Lung (tissue), 16 donors: ENCODE results near the gene MRPL49. TPM values are rescaled to one million over a fixed set of nuclear protein-coding genes. Genes with fewer than 3 reads are reported as not detected.

Experiments
- ATAC-seq: fragments of 200-7000 bp; cut with Tn5 transposase; one replicate; pipeline ENCODE4 v1.9.1; 2020; ENCODE audit warnings: moderate number of reproducible peaks; ENCODE audit not compliant: insufficient read depth, low FRiP score
- DNase-seq, 3 donors: peaks; one replicate each; pipeline ENCODE4 v3.0.0-alpha.2; 2013 to 2017
- H3K27ac ChIP-seq, 2 donors: one replicate each; pipeline ENCODE4 v1.5.1; 2013; ENCODE audit warnings: mild to moderate bottlenecking in 2 of 2, moderate library complexity in 2 of 2, control low read depth in 1 of 2, inconsistent platforms in 1 of 2, low read depth in 1 of 2, low read length in 1 of 2
- H3K27me3 ChIP-seq, 3 donors: one replicate each; pipeline ENCODE4 v1.5.1; 2013; ENCODE audit warnings: low read length in 2 of 3; ENCODE audit not compliant: control insufficient read depth in 3 of 3, insufficient read depth in 3 of 3
- H3K36me3 ChIP-seq, 4 donors: one replicate each; pipeline ENCODE4 v1.5.1; 2013; ENCODE audit warnings: low read length in 4 of 4, mild to moderate bottlenecking in 1 of 4, moderate library complexity in 1 of 4; ENCODE audit not compliant: control insufficient read depth in 4 of 4, insufficient read depth in 4 of 4
- H3K4me1 ChIP-seq, 5 donors: one replicate each; pipeline ENCODE4 v1.5.1; 2013; ENCODE audit warnings: low read length in 5 of 5, mild to moderate bottlenecking in 2 of 5, moderate library complexity in 1 of 5; ENCODE audit not compliant: control insufficient read depth in 5 of 5, insufficient read depth in 5 of 5
- H3K4me3 ChIP-seq: one replicate; pipeline ENCODE4 v1.5.1; 2013; ENCODE audit warnings: mild to moderate bottlenecking, control low read depth, moderate library complexity
- H3K9ac ChIP-seq, 2 donors: one replicate each; pipeline ENCODE4 v1.5.1; 2013; ENCODE audit warnings: low read length in 2 of 2, control low read depth in 1 of 2; ENCODE audit not compliant: insufficient read depth in 1 of 2
- H3K9me3 ChIP-seq, 4 donors: one replicate each; pipeline ENCODE4 v1.5.1; 2013; ENCODE audit warnings: low read length in 3 of 4, mild to moderate bottlenecking in 1 of 4, moderate library complexity in 1 of 4; ENCODE audit not compliant: control insufficient read depth in 4 of 4, insufficient read depth in 3 of 4
- WGBS, 2 donors: extraction: QIAGEN DNeasy Blood & Tissue Kit; methylation state at CpG; one replicate each; pipeline ENCODE4 v1.1.7; 2013; 5-methylcytosine and 5-hydroxymethylcytosine counted together
- long read RNA-seq, 5 donors: transcript quantifications; one replicate each; lab custom pipeline, GENCODE V29; 2026
- polyA plus RNA-seq, 2 donors: library from polyadenylated mRNA; stranded (reverse); fragments of 200-250 nt; gene quantifications; one replicate each; pipeline ENCODE4 v1.2.1, GENCODE V29; 2013
- total RNA-seq, 2 donors: library from RNA; depleted of rRNA in 1 of 2; stranded (reverse); fragments of >200 nt in 1 of 2; gene quantifications; one replicate each; pipeline ENCODE4 v1.2.1, GENCODE V29; 2014 to 2021
- TF ChIP-seq, protein P1 (sequence below): IDR thresholded peaks from 2 replicates; pipeline ENCODE4 v1.5.1; 2012; ENCODE audit warnings: mild to moderate bottlenecking; ENCODE audit errors: control extremely low read depth, extremely low read depth
- donor health status: control.
- donor health status: control.
- donor health status: Bipolar disorder and iron deficiency.
- donor health status: healthy.
- donor health status: DM: yes; HTN: yes; CAD: no.

The MRPL49 gene
- 10 to 100 TPM; 35.6 to 44.3 TPM for total RNA-seq
- 10 to 100 TPM; 26.3 to 57.2 TPM for polyA plus RNA-seq
- long read RNA-seq, donor 1, transcript MRPL49-201 (4 exons, 2,019 nt), result major isoform, 21 of 25 reads
- long read RNA-seq, donor 1, partial matches to known transcripts, result 0 of 25 reads
- long read RNA-seq, donor 1, other reads (novel, unspliced or antisense), result 0 of 25 reads
- long read RNA-seq, donor 2, partial matches to known transcripts, result 0 of 4 reads
- long read RNA-seq, donor 2, other reads (novel, unspliced or antisense), result 0 of 4 reads
- long read RNA-seq, donor 3, transcript MRPL49-201 (4 exons, 2,019 nt), result major isoform, 12 of 13 reads
- long read RNA-seq, donor 3, partial matches to known transcripts, result 0 of 13 reads
- long read RNA-seq, donor 3, other reads (novel, unspliced or antisense), result 0 of 13 reads
- long read RNA-seq, donor 4, transcript MRPL49-201 (4 exons, 2,019 nt), result major isoform, 9 of 11 reads
- long read RNA-seq, donor 4, partial matches to known transcripts, result 0 of 11 reads
- long read RNA-seq, donor 4, other reads (novel, unspliced or antisense), result 0 of 11 reads
- long read RNA-seq, donor 5, transcript MRPL49-201 (4 exons, 2,019 nt), result major isoform, 15 of 17 reads
- long read RNA-seq, donor 5, partial matches to known transcripts, result 0 of 17 reads
- long read RNA-seq, donor 5, other reads (novel, unspliced or antisense), result 0 of 17 reads

DNA sequence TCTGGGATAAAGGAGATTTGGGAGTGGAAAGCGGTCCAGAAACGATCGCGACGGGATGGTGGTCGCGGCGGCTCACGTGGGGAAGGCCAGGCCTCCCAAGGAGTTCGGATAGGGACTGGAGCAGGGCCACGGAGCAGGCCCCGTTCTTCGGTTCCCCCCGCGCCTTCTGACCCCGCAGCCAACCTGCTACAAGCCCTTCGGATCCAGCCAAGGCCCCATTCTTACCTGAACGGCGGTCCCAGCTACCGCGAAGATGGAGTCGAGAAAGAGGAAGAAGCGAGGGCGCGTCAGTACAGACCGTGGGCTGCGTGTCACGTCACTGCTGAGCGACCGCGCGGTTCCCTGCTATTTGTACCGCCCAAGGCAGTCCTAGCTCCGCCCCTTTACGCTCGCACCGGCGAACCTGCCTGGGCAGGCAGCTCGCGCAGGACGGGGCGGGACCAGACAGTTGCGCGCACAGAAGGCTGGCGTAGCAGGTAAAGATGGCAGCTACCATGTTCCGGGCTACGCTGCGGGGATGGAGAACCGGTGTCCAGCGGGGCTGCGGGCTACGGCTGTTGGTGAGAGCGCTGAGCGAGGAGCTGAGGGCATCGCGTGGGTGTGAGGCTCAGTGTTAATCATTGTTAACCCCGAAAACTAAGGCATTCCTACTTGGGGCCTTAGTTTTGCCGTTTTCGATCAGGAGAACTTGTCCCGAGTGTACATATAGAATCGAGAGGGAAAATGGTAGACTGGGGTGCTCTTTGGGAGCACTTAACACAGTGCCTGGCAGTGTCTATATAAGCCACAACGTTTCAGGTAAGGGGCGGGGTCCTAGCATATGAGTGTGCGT lies at the start of gene MRPL49, which contains the start of gene FAU:
MRPL49 (plus strand) TSS at position 457 of the 832 bp plus-strand sequence; CDS start at position 483, 26 bp downstream.
FAU (minus strand) TSS at position 270 of the 832 bp plus-strand sequence. CDS start 321 bp downstream, outside the sequence.
- TF ChIP-seq, protein P1, sequence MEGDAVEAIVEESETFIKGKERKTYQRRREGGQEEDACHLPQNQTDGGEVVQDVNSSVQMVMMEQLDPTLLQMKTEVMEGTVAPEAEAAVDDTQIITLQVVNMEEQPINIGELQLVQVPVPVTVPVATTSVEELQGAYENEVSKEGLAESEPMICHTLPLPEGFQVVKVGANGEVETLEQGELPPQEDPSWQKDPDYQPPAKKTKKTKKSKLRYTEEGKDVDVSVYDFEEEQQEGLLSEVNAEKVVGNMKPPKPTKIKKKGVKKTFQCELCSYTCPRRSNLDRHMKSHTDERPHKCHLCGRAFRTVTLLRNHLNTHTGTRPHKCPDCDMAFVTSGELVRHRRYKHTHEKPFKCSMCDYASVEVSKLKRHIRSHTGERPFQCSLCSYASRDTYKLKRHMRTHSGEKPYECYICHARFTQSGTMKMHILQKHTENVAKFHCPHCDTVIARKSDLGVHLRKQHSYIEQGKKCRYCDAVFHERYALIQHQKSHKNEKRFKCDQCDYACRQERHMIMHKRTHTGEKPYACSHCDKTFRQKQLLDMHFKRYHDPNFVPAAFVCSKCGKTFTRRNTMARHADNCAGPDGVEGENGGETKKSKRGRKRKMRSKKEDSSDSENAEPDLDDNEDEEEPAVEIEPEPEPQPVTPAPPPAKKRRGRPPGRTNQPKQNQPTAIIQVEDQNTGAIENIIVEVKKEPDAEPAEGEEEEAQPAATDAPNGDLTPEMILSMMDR, result no peak
- ATAC-seq (peak; percentile 83), DNase-seq (peak; percentile 96 to 98 (median 97))
- Histone ChIP-seq H3K4me3 (peak within 1 kb of the TSS; percentile 90), H3K9ac (peak within 1 kb of the TSS; percentile 94 to 97), H3K9me3 (no peaks in the 10 kb centered on the region), H3K36me3 (peaks cover 15 to 45% (median 34%) of the 10 kb centered on the region in 4 donors), H3K27me3 (no peaks in the 10 kb centered on the region), H3K4me1 (peaks cover 0 to 16% (median 7%) of the 10 kb centered on the region in 5 donors), H3K27ac (peak within 1 kb of the TSS; percentile 87 to 95)
- 0 to 1% methylated on average over 64 of the region's 64 CpGs for WGBS, 2 donors

DNA sequence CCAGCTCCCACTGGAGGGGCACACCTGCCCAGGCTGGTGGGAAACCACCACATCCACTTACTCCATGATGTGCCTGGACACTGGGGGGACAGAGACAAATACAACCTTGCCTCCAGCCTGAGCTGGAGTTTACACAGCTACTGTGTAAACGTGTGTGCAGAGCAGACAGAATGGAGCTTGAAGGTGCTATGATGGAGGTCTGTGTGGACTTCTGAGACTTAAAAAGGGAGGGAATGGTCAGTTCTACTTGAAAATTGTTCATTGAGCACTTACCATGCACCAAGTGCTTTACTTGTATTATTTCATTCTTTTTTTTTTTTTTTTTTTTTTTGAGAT lies 49.5 kb upstream of the MRPL49 start:
- Histone ChIP-seq H3K36me3 (peaks cover 0 to 2% (median 0%) of the 10 kb centered on the region in 4 donors), H3K27ac (no peak overlapping the region), H3K27me3 (no peaks in the 10 kb centered on the region), H3K9ac (no peak overlapping the region), H3K4me3 (no peak overlapping the region), H3K9me3 (no peaks in the 10 kb centered on the region), H3K4me1 (no peaks in the 10 kb centered on the region)
- ATAC-seq, result no peak
- WGBS, 2 donors, result 61 to 92% methylated on average over 1 of the region's 1 CpG
- TF ChIP-seq, protein P1, result no peak
- no peak for DNase-seq

DNA sequence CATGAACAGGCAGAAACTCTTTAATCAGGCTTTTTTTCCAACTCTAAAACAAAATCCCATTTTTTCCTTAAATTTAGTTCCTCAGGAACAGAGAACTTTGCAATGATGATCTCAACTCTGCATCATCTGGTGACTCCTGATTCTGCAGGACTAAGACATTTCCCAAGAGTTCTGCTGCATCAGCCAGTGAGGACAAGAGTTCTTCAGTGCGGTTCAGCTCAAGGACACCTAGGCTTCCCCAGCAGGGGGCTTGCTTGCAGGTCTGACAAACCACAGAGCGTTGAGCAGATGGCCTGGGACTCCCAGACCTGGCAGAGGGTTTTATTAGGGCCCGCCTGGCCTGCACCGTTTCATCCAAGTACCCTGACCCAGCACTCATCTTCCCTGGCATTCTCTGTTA lies 44.7 kb upstream of the MRPL49 start:
- no peak for ATAC-seq
- Histone ChIP-seq H3K27me3 (no peaks in the 10 kb centered on the region), H3K9me3 (no peaks in the 10 kb centered on the region), H3K36me3 (peaks cover 0 to 13% (median 1%) of the 10 kb centered on the region in 4 donors), H3K9ac (no peak overlapping the region), H3K4me1 (no peaks in the 10 kb centered on the region), H3K4me3 (no peak overlapping the region), H3K27ac (no peak overlapping the region)
- TF ChIP-seq, protein P1, result no peak
- DNase-seq, result no peak
- 84 to 87% methylated on average over 4 of the region's 4 CpGs for WGBS, 2 donors
